A673 (cell line): Measurements from ENCODE around the gene GAK. TPM values are rescaled to one million over a fixed set of nuclear protein-coding genes. Genes with fewer than 3 reads are reported as not detected.

ENCODE experiments used
- BruUV-seq: library from RNA; stranded (reverse); fragments of 400-500 nt; replicated peaks from 2 replicates; lab custom pipeline; 2021; lab: Mats Ljungman, UMichigan
- CTCF ChIA-PET: fragments of 300-600 bp; sonication (Branson Sonifier 250); formaldehyde crosslinking; loops from one replicate; lab custom pipeline; 2022; ENCODE audit warnings: antibody characterized with exemption; lab: Charles Lee
- POLR2A ChIA-PET: fragments of 300-600 bp; sonication (Branson Sonifier 250); formaldehyde crosslinking; loops from one replicate; lab custom pipeline; 2022; ENCODE audit warnings: antibody characterized with exemption; ENCODE audit not compliant: low non-redundant PET; lab: Charles Lee
- DNase-seq: peaks from one replicate; pipeline ENCODE4 v3.0.0-alpha.2; 2015; ENCODE audit warnings: low spot score
- H3K27ac ChIP-seq: fragments of 200-600 bp; sonication (generic); 2 replicates; pipeline ENCODE4 v1.5.1; 2016; ENCODE audit warnings: mixed run types, low read depth, mild to moderate bottlenecking, mixed read lengths, antibody characterized with exemption, low read length; ENCODE audit not compliant: poor library complexity, severe bottlenecking
- H3K27me3 ChIP-seq: fragments of 200-600 bp; sonication (generic); replicated peaks from 2 replicates; pipeline ENCODE4 v1.6.1; 2017; ENCODE audit warnings: mixed run types, low read depth, mild to moderate bottlenecking, mixed read lengths, antibody characterized with exemption, low read length; ENCODE audit not compliant: insufficient read depth, poor library complexity
- H3K36me3 ChIP-seq: fragments of 200-600 bp; sonication (generic); 2 replicates; pipeline ENCODE4 v1.6.1; 2016; ENCODE audit warnings: mixed run types, mild to moderate bottlenecking, mixed read lengths, antibody characterized with exemption, low read length; ENCODE audit not compliant: insufficient read depth, poor library complexity, severe bottlenecking
- H3K4me1 ChIP-seq: fragments of 200-600 bp; sonication (generic); 2 replicates; pipeline ENCODE4 v1.6.1; 2017; ENCODE audit warnings: mixed run types, mild to moderate bottlenecking, mixed read lengths, antibody characterized with exemption, low read length; ENCODE audit not compliant: insufficient read depth, poor library complexity, severe bottlenecking
- H3K4me3 ChIP-seq: fragments of 200-600 bp; sonication (generic); 2 replicates; pipeline ENCODE4 v1.5.1; 2016; ENCODE audit warnings: low read depth, mixed run types, mild to moderate bottlenecking, mixed read lengths, low read length; ENCODE audit not compliant: poor library complexity, severe bottlenecking
- H3K9me3 ChIP-seq: fragments of 200-600 bp; sonication (generic); 2 replicates; pipeline ENCODE4 v1.6.1; 2016; ENCODE audit warnings: mixed run types, low read depth, mild to moderate bottlenecking, mixed read lengths, antibody characterized with exemption, low read length; ENCODE audit not compliant: poor library complexity, severe bottlenecking
- CTCF ChIP-seq: fragments of 300-800, 200-600 bp; sonication (generic); conservative IDR thresholded peaks from 2 replicates; pipeline ENCODE4 v1.5.1; 2017; ENCODE audit warnings: low read depth, mild to moderate bottlenecking, antibody characterized with exemption, low read length, moderate library complexity, mixed read lengths
- EZH2 ChIP-seq: fragments of 200-600 bp; sonication (generic); IDR thresholded peaks from 2 replicates; pipeline ENCODE4 v1.6.1; 2017; ENCODE audit warnings: borderline replicate concordance, low read depth, mild to moderate bottlenecking, mixed read lengths, antibody characterized with exemption, low read length; ENCODE audit not compliant: poor library complexity, severe bottlenecking
- intact Hi-C: fragments of 100-400 bp; cut with micrococcal nuclease; formaldehyde crosslinking; loops from one replicate; pipeline ENCODE4 v1.10.0; 2022; ENCODE audit not compliant: unreplicated experiment
- total RNA-seq: library from RNA; stranded (reverse); gene quantifications from 2 replicates; pipeline ENCODE4 v1.2.3, GENCODE V29; 2021

GAK gene
- total RNA-seq, 1 experiment from 2014 or later: 96.2 TPM

- ChIA-PET POLR2A (no interaction called here), CTCF (no interaction called here)
- H3K27me3 ChIP-seq: no peaks in the 10 kb centered on the region
- intact Hi-C loops: no loop called here
- no peak overlapping the region for H3K4me3 ChIP-seq
- H3K36me3 ChIP-seq: no peaks in the 10 kb centered on the region
- H3K27ac ChIP-seq: no peak overlapping the region
- no peak for DNase-seq
- no peaks in the 10 kb centered on the region for H3K4me1 ChIP-seq
- H3K9me3 ChIP-seq: no peaks in the 10 kb centered on the region
- TF ChIP-seq CTCF (no peak), EZH2 (no peak)
- no TSS peak for BruUV-seq
Measured at GRCh38 chr4:951186-951585, 19.1 kb upstream of the GAK start.

- H3K27ac ChIP-seq: no peak overlapping the region
- no peaks in the 10 kb centered on the region for H3K4me1 ChIP-seq
- no TSS peak for BruUV-seq
- no peak for DNase-seq
- ChIA-PET POLR2A (no interaction called here), CTCF (no interaction called here)
- TF ChIP-seq EZH2 (no peak), CTCF (no peak)
- no peaks in the 10 kb centered on the region for H3K9me3 ChIP-seq
- no peak overlapping the region for H3K4me3 ChIP-seq
- H3K36me3 ChIP-seq: no peaks in the 10 kb centered on the region
- intact Hi-C loops: no loop called here
- peaks cover 2% of the 10 kb centered on the region for H3K27me3 ChIP-seq
Measured at GRCh38 chr4:950136-951020, 18.3 kb upstream of the GAK start.

- TF ChIP-seq CTCF (no peak), EZH2 (no peak)
- CTCF ChIA-PET: no interaction called here
- intact Hi-C loops: no loop called here
- POLR2A ChIA-PET: no interaction called here
- H3K36me3 ChIP-seq: no peaks in the 10 kb centered on the region
- no peak for DNase-seq
- H3K9me3 ChIP-seq: no peaks in the 10 kb centered on the region
- H3K4me1 ChIP-seq: no peaks in the 10 kb centered on the region
- no peak overlapping the region for H3K4me3 ChIP-seq
- peaks cover 2% of the 10 kb centered on the region for H3K27me3 ChIP-seq
- BruUV-seq: no TSS peak
- H3K27ac ChIP-seq: no peak overlapping the region
Measured at GRCh38 chr4:949656-950055, 17.5 kb upstream of the GAK start.
